Stimulated activated naive B cell treated with anti-CD40 and anti-IgM and Interleukin-4, amounts not matched to agents 10 μg/mL and 1 μg/mL and 100 μg/mL, for 72 hours (primary cell): Measurements from ENCODE around the gene IFIT3.

ENCODE experiments used
- ATAC-seq, 2 donors: fragments of 150-1000 bp; cut with Tn5 transposase; replicated peaks; 2 replicates each; pipeline ENCODE4 v1.10.0; 2021; ENCODE audit warnings: moderate library complexity in 1 of 2
- DNase-seq: peaks from one replicate; pipeline ENCODE4 v3.0.0; 2021
- H3K27ac Mint-ChIP-seq: one replicate; pipeline ENCODE4 v1.8.0; 2022; ENCODE audit warnings: mild to moderate bottlenecking, mixed read lengths
- H3K27me3 Mint-ChIP-seq, 2 donors: one replicate each; pipeline ENCODE4 v1.8.0; 2022; ENCODE audit warnings: mixed read lengths in 2 of 2
- H3K36me3 Mint-ChIP-seq, 2 donors: one replicate each; pipeline ENCODE4 v1.8.0; 2022; ENCODE audit warnings: mixed read lengths in 2 of 2, mild to moderate bottlenecking in 1 of 2
- H3K4me1 Mint-ChIP-seq, 2 donors: one replicate each; pipeline ENCODE4 v1.8.0; 2022; ENCODE audit warnings: mixed read lengths in 2 of 2, mild to moderate bottlenecking in 1 of 2
- H3K4me3 Mint-ChIP-seq, 2 donors: one replicate each; pipeline ENCODE4 v1.8.0; 2022; ENCODE audit warnings: mild to moderate bottlenecking in 2 of 2, mixed read lengths in 2 of 2, moderate library complexity in 1 of 2
- H3K9me3 Mint-ChIP-seq, 2 donors: one replicate each; pipeline ENCODE4 v1.8.0; 2022; ENCODE audit warnings: mixed read lengths in 2 of 2, mild to moderate bottlenecking in 1 of 2

Gene IFIT3

DNA sequence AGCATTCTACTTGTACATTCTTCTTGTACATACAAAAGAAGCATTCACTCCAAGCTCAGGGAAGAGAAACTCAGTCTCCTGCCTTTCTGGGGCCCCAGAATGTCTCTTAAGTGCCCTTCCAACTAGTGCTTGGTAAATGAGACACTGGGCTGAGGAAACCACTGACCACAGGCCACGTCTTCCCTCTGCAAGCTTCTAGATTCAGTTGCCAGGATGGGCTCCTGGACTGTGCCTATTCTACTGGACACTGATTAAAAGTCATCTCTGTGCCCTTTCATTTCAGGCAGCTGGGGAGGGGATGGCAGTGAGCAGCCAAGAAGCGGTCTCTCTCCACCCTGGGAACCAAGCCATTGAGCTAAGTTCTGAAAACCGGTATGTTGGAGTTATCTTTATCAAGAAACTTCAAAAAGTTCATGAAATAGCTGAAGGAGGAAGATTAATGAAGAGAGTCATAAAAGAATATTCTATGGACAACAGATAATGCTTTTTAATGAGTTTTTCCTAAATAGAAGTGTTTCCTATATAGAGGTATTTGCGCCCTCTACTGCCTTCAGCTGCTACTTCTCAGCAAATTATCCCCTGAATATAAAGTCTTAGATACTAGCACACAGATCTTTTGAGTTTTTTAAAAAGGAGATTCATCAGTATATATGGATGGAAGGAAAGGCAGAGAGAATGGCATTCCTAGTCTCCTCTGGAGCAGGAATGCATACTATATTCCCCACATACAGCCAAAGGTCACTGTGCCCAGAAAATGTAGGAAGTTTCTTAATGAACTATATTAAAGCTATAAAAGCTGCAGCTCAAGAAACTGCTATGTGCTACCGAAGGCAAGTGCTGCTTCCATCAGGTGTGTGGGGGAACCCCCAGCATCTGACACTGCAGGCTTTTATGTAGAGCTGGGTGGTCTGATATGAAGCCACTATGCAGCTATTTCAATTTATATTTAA lies 41.6 kb downstream of the IFIT3 start:
- DNase-seq, result no peak
- peak in 1 of 2 donors; percentile 48 for ATAC-seq
- H3K4me1 Mint-ChIP-seq, result peaks cover 5 to 10% of the 10 kb centered on the region in 2 donors
- H3K36me3 Mint-ChIP-seq, result no peaks in the 10 kb centered on the region
- H3K9me3 Mint-ChIP-seq, result no peaks in the 10 kb centered on the region
- H3K27ac Mint-ChIP-seq, result no peak overlapping the region
- H3K4me3 Mint-ChIP-seq, result no peak overlapping the region
- H3K27me3 Mint-ChIP-seq, result no peaks in the 10 kb centered on the region

DNA sequence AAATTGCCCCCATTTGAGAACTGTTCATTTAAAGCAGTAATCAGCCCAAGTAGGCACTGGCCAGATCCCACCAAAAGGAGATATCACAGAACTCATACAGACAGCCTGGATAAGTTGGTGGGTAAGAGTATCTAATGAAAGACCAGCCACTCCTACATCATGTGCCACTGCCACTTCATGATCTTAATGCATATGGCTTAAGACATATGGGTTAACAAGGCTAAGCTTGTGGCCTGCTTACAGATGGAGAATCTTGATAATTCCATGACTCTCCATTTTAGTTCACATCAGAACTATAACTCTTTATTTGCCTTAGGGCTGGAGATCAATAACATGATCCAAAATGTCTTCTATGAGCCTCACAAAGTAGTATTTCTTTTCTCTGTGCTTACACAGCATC lies 43.3 kb downstream of the IFIT3 start:
- Mint-ChIP-seq H3K4me1 (peaks cover 5% of the 10 kb centered on the region in 2 donors), H3K9me3 (no peaks in the 10 kb centered on the region), H3K27me3 (no peaks in the 10 kb centered on the region), H3K4me3 (no peak overlapping the region), H3K36me3 (no peaks in the 10 kb centered on the region), H3K27ac (no peak overlapping the region)
- no peak for DNase-seq
- ATAC-seq, result no peak

DNA sequence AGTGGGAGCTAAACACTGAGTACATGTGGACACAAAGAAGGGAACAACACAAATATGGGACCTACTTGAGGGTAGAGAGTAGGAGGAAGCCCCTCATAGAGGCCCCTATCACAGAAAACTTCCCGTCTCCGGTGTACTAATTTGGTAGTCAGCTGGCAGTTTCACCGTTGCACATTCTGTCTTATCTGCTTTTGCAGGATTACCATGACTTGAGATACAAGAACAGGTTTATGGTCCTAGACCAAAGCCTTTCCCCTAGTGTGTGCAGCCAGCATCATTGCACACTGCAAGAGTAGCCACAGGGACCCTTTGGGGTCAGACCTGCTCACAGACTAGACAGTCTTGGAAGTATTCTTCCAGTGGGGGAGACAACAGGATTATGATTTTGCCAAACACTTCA lies 44.2 kb downstream of the IFIT3 start:
- Mint-ChIP-seq H3K27ac (no peak overlapping the region), H3K27me3 (no peaks in the 10 kb centered on the region)
- no peak for DNase-seq

GRCh38 chr10:89373916-89374711 lies 46.3 kb downstream of the IFIT3 start:
- no peaks in the 10 kb centered on the region for H3K9me3 Mint-ChIP-seq
- peaks cover 3 to 5% of the 10 kb centered on the region in 2 donors for H3K4me1 Mint-ChIP-seq
- ATAC-seq (no peak), DNase-seq (no peak)
- H3K27me3 Mint-ChIP-seq, result no peaks in the 10 kb centered on the region
- no peak overlapping the region for H3K4me3 Mint-ChIP-seq
- no peaks in the 10 kb centered on the region for H3K36me3 Mint-ChIP-seq
- H3K27ac Mint-ChIP-seq, result no peak overlapping the region

More for the DNA sequence above, 44.2 kb downstream of the IFIT3 start:
- Mint-ChIP-seq H3K4me3 (no peak overlapping the region), H3K36me3 (no peaks in the 10 kb centered on the region), H3K9me3 (no peaks in the 10 kb centered on the region), H3K4me1 (peaks cover 5% of the 10 kb centered on the region in 2 donors)
- no peak for ATAC-seq

DNA sequence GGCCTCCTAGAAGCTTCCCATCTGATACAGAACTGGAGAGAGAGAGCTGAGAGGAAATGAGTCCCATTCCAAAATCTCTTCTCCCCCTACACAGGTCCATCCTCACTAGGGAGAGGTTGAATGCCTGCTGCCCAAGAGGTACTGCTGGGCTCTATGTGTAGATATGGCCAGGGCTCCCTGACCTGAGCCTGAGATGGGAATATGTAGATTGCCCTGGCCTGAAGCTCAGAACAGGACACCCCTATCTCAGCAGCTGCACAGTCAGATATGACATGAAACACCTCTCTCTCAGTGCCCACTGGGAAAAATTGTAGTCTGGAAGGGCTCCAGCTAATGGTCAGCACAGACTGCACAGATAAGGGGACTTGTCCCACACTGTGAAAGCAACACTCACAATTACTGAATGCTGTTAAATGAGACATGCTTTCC lies 46.9 kb downstream of the IFIT3 start:
- Mint-ChIP-seq H3K27me3 (no peaks in the 10 kb centered on the region), H3K4me3 (no peak overlapping the region)

DNA sequence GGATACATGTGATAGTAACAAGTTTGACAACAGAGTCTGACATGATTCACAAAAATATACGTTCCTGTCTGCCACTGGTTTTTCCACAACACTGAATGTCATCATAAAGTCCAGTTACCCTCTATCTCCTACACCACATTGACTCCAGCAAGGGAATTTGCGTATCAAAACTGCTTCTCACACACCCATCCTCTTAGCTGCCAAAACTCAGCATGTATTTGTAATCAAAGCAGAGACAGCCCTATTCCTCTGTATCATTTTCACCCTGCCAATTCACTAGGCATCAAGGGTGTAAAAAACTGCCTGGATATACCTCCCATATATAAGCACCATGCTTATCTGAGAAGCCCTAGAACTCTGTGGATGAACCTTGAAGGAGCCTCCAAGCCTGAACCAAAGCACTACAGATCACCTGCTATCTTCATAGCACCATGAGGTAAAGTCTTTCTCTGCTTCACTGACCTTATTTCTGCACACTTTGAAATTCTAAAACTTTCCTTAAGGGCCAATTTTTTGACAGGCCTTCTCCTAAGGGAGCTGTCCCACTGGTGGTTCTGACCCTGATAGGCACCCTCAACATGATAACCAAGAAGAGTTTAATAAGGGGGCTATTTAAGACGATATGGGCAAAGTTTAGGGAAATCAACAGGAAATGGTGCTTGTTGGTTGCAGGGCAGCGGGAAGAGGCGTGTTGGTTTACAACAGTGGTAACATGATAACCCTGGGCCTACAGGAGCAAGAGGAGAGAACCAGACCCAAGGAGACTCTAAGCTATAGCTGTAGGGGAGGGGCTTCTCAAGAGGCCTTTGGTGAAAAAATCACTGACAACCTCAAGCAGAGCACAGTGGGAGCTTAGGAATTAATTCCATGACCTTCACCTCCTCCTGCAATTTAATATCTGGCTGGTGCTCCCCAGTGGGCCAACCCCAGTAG lies 50.2 kb downstream of the IFIT3 start, which contains the start of gene IFIT1B:
Gene IFIT1B, plus strand, starts transcription at position 352 of the 933 bp plus-strand sequence. Its CDS starts 80 bp downstream, at position 432.
- DNase-seq, result no peak
- no peak within 1 kb of the TSS for H3K4me3 Mint-ChIP-seq
- H3K27me3 Mint-ChIP-seq, result no peaks in the 10 kb centered on the region
- no peaks in the 10 kb centered on the region for H3K9me3 Mint-ChIP-seq
- no peaks in the 10 kb centered on the region for H3K36me3 Mint-ChIP-seq
- ATAC-seq, result no peak
- no peak within 1 kb of the TSS for H3K27ac Mint-ChIP-seq
- H3K4me1 Mint-ChIP-seq, result no peaks in the 10 kb centered on the region

More for the DNA sequence above, 46.9 kb downstream of the IFIT3 start:
- no peak overlapping the region for H3K27ac Mint-ChIP-seq
- H3K4me1 Mint-ChIP-seq, result no peaks in the 10 kb centered on the region
- DNase-seq, result no peak
- no peak for ATAC-seq
- no peaks in the 10 kb centered on the region for H3K9me3 Mint-ChIP-seq
- no peaks in the 10 kb centered on the region for H3K36me3 Mint-ChIP-seq

DNA sequence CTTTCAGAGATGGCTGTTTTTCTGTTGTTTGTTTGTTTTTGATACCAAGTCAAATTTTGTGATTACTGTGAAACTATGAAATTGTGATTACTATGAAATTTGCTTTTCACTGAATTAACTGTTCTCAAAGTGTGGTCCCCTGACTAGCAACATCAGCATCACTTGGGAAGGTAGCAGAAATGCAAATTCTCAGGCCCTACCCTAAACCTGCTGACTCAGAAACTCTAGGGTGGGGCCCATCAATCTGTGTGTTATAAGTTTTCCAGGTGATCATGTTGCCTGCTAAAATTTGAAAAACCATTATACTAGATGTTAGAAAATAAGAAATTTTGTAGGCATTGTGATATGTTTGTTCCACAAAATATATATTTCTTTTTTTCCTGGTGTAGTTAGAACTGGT lies 51.3 kb downstream of the IFIT3 start:
- ATAC-seq (no peak), DNase-seq (no peak)
- Mint-ChIP-seq H3K4me3 (no peak overlapping the region), H3K36me3 (no peaks in the 10 kb centered on the region), H3K27me3 (no peaks in the 10 kb centered on the region), H3K4me1 (peaks cover 4% of the 10 kb centered on the region in 2 donors), H3K27ac (no peak overlapping the region), H3K9me3 (no peaks in the 10 kb centered on the region)

- Mint-ChIP-seq H3K4me1 (peaks cover 12 to 17% of the 10 kb centered on the region in 2 donors), H3K36me3 (no peaks in the 10 kb centered on the region), H3K9me3 (no peaks in the 10 kb centered on the region), H3K27ac (no peak overlapping the region), H3K27me3 (no peaks in the 10 kb centered on the region), H3K4me3 (no peak overlapping the region)
- DNase-seq, result no peak
- ATAC-seq, result no peak
Measured at GRCh38 chr10:89382757-89383156, 55.0 kb downstream of the IFIT3 start.

GRCh38 chr10:89384474-89385340 lies 56.9 kb downstream of the IFIT3 start:
- Mint-ChIP-seq H3K4me1 (peaks cover 12 to 17% of the 10 kb centered on the region in 2 donors), H3K27me3 (no peaks in the 10 kb centered on the region), H3K4me3 (peak overlapping the region in 1 of 2 donors; percentile 25), H3K27ac (no peak overlapping the region), H3K9me3 (no peaks in the 10 kb centered on the region), H3K36me3 (no peaks in the 10 kb centered on the region)
- ATAC-seq (peak; percentile 90 to 94), DNase-seq (no peak)

GRCh38 chr10:89388806-89389205 lies 61.0 kb downstream of the IFIT3 start:
- Mint-ChIP-seq H3K4me3 (no peak overlapping the region), H3K9me3 (no peaks in the 10 kb centered on the region), H3K36me3 (no peaks in the 10 kb centered on the region), H3K4me1 (peaks cover 16 to 38% of the 10 kb centered on the region in 2 donors), H3K27me3 (no peaks in the 10 kb centered on the region), H3K27ac (no peak overlapping the region)
- DNase-seq, result no peak
- no peak for ATAC-seq

DNA sequence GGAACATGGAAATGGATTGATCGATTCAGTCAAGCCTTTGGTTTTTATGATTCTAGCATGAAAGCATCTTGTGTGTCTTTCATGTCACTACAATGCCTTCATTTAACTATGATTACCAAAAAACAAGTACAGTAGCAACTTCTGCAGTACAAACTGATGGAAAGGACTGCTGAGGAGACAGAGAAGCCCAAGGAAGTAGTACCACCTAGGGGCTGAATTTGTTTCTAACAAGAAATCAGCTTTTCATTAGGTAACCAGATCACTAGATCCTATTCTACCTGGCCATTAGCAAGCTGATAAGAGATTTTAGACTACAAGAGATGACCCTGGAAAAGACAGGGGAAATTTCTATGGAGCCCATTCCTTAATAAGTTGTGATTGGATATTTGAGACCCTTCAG lies 61.5 kb downstream of the IFIT3 start:
- H3K4me1 Mint-ChIP-seq, result peaks cover 13 to 33% of the 10 kb centered on the region in 2 donors
- H3K27ac Mint-ChIP-seq, result no peak overlapping the region
- no peak overlapping the region for H3K4me3 Mint-ChIP-seq
- H3K36me3 Mint-ChIP-seq, result no peaks in the 10 kb centered on the region
- no peak for DNase-seq
- H3K27me3 Mint-ChIP-seq, result no peaks in the 10 kb centered on the region
- no peak for ATAC-seq
- H3K9me3 Mint-ChIP-seq, result no peaks in the 10 kb centered on the region
